22Rv1 (cell line): ENCODE data around the gene HIVEP3.

ENCODE experiments used
- H3K27ac ChIP-seq: fragments of 450-650 bp; 2 replicates; pipeline ENCODE4 v1.5.1; 2017
- ZFX ChIP-seq: fragments of 450-650 bp; IDR thresholded peaks from 2 replicates; pipeline ENCODE4 v1.6.1; 2017; ENCODE audit warnings: antibody characterized with exemption, borderline replicate concordance
- TF ChIP-seq, protein P1 (sequence below): fragments of 450-650 bp; IDR thresholded peaks from 2 replicates; pipeline ENCODE4 v1.5.1; 2017; ENCODE audit warnings: mild to moderate bottlenecking

HIVEP3 gene

GRCh38 chr1:41456847-41457540, 461.7 kb downstream of the HIVEP3 start:
- TF ChIP-seq, protein P1, sequence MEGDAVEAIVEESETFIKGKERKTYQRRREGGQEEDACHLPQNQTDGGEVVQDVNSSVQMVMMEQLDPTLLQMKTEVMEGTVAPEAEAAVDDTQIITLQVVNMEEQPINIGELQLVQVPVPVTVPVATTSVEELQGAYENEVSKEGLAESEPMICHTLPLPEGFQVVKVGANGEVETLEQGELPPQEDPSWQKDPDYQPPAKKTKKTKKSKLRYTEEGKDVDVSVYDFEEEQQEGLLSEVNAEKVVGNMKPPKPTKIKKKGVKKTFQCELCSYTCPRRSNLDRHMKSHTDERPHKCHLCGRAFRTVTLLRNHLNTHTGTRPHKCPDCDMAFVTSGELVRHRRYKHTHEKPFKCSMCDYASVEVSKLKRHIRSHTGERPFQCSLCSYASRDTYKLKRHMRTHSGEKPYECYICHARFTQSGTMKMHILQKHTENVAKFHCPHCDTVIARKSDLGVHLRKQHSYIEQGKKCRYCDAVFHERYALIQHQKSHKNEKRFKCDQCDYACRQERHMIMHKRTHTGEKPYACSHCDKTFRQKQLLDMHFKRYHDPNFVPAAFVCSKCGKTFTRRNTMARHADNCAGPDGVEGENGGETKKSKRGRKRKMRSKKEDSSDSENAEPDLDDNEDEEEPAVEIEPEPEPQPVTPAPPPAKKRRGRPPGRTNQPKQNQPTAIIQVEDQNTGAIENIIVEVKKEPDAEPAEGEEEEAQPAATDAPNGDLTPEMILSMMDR: no peak
- TF ChIP-seq ZFX: no peak
- H3K27ac ChIP-seq: no peak overlapping the region
